NCI-H82 treated with DMSO at 0.1 percent for 48 hours (cell line): ENCODE results near the gene DRAM1.
"Not testable (repeated sequence)": the region's sequence is repeated elsewhere in the genome, so short reads cannot be mapped to it uniquely, and the experiment has no call there.

Experiments used
- DNase-seq: peaks from one replicate; lab custom pipeline; 2025; ENCODE audit not compliant: unreplicated experiment; lab: John Stamatoyannopoulos, UW

The DRAM1 gene

DNA sequence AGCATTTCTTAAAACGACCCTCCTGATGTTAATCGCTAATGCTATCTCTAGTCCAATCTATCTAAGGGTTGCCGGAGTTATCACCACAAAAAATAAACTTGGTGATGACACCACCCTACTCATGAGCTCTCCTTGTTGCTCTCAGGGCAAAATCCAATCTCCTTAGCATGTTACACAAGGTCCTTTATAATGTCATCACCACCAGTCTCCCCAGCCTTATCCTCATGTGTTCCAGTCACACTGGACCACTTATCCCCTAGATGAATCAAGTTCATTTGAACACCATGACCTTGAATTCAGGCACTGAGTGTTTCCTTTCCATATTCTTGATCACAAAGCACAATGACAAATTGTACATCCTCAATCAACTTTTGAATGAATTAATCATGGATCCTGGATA, 19.0 kb upstream of the DRAM1 start:
- no peak for DNase-seq

- no peak for DNase-seq
Observed at GRCh38 chr12:101859664-101860607, 17.4 kb upstream of the DRAM1 start.

GRCh38 chr12:101861688-101862087, 15.7 kb upstream of the DRAM1 start:
- not testable (repeated sequence) for DNase-seq

- DNase-seq: no peak
Observed at GRCh38 chr12:101862245-101862644, 15.1 kb upstream of the DRAM1 start.

- no peak for DNase-seq
Observed at GRCh38 chr12:101863981-101864380, 13.4 kb upstream of the DRAM1 start.

DNA sequence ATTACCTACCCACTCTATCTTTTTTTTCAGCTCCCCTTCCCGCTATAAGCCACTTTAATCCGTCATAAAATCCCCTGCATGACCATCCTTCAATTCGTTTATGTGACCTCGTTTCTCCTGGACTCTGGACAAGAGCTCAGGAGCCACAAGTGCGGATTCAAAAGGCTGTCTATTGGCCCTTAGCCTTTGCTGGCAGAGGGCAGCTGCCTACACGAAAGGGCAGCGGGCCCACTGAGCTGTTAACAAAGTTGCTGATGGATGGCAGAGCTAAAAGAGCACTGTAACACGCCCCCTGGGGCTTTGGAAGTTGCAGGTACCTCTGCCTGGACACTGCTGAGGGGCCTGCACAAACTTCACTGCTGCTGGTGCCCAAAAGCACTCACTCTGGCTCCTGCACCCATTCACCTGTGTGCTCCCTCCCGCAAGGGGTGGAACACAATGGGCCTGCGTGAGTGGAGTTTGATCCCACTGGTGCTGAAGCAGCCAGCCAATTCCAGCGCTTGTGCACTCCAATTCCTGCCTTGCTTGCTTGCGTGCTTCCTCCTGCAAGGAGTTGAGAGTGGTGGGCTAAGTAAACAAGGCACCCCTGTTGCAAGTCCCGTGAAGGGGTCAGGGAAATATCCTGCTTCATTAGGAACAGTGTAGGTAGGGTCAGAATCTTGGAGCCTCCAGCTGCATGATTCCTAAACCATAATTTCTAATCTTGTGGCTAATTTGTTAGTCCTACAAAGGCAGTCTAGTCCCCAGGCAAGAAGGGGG, 10.6 kb upstream of the DRAM1 start:
- peak; percentile 47 for DNase-seq

DNA sequence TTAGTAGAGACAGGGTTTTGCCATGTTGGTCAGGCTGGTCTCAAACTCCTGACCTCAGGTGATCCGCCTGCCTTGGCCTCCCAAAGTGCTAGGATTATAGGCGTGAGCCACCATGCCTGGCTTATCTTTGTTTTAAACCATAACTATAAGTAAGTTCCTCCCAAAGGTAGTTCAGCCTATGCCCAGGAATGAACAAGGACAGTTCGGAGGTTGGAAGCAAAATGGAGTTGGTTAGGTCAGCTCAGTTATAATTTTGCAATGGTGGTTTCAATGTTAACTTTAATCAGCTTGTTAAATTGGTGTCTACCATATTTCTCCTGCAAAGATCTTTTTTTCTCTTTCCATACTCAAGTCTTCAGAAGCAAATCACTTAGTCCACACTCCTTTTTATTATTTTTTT, 9.8 kb upstream of the DRAM1 start:
- DNase-seq: not testable (repeated sequence)

GRCh38 chr12:101870925-101871324, 6.5 kb upstream of the DRAM1 start:
- DNase-seq: no peak

DNA sequence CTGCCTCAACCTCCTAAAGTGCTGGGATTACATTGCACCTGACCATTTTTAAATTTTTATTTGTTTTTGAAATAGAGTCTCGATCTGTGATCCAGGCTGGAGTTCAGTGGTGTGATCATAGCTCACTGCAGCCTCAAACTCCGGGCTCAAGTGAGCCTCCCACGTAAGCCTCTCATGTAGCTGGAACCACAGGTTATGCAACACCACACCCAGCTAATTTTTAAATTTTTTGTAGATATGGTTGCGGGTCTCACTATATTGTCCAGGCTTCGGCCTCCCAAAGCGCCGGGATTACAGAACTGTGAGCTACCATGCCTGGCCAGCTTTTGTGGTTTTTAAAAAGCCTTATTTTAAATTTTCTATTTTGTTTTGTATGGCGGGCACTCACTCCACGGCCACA, 2.2 kb upstream of the DRAM1 start:
- no peak for DNase-seq

- no peak for DNase-seq
Observed at GRCh38 chr12:101876322-101876860, 989 bp upstream of the DRAM1 start.

DNA sequence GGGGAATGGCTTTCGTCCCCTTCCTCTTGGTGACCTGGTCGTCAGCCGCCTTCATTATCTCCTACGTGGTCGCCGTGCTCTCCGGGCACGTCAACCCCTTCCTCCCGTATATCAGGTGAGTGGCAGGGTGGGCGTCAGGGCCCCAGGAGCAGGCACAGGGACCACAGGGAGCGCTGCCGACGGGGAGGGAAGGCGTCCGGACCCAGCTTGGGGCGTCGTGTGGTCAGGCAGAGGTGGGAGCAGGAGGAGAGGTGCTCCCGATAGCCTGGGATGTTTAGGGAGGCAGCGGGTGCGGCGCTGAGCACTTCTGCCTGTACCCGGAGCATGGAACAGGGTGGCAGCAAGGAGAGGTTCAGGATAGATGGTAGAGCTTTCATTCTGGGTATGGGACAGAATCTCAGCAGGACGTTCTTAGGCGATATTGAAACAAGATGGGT, 444 bp downstream of the DRAM1 start:
- DNase-seq: no peak

GRCh38 chr12:101878243-101878821, 952 bp downstream of the DRAM1 start:
- DNase-seq: no peak

DNA sequence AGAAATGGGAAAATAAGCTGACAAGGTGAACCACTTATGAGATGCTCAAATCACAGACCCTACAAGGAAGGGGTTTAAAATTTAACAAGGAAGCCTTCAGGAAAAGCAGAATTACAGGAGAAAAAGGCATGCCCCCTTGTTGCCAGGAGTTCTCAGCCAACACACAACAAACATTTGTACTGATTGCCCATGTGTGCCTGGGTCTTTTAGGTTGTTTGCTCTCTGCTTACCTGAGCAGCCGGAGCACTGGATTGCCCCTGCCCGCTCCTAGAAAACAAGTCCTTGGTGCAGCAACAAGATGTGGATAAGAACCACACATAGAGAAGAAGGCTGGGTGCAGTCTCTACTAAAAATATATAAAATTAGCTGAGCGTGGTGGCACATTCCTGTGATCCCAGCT, 3.4 kb downstream of the DRAM1 start:
- no peak for DNase-seq

- no peak for DNase-seq
Observed at GRCh38 chr12:101881228-101881627, 3.8 kb downstream of the DRAM1 start.

DNA sequence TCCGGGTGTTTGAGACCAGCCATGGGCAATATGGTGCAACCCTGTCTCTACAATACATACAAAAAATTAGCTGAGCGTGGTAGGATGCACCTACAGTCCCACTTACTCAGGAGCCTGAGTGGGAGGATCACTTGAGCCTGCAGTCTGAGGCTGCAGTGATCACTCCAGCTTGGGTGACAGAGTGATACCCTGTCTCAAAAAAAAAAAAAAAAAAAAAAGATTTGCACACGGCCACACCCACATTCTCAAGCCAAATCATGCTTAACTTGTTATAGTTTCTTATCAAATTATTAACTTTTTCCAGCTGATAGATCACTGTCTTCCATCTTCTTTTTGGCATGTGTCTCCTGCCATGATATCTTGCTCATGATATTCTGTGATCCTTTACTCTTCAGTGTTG, 6.8 kb downstream of the DRAM1 start:
- DNase-seq: no peak

- DNase-seq: not testable (repeated sequence)
Observed at GRCh38 chr12:101884781-101885340, 7.5 kb downstream of the DRAM1 start.

DNA sequence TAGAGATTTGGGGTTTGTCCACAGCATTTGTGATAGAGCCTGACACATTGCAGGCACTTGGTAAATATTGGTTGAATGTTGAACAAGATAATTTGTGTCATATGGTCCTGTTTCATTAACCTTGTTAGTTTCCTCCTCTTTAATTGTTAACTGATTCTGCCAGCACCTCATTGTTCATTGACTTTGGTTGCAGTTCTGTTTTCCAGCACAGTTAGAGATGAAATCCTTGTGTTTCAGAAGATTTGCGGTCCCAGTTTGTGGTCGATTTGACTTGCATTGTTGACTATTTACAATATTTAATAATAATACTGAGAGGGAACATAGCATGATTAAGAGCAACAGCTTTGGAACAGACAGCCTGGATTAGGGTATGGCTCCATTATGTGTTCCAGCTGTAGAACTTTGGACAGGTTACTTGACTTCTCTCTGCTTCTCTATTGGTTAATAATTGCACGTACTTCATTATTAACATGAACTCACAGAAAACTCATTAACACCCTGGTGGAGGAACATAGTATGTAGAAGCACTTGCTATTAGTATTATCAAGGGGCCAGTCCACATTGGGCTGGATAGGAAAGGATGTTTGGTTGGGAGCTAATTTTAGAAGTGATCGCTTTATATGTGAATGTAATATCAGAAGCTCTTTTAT, 8.7 kb downstream of the DRAM1 start:
- no peak for DNase-seq

DNA sequence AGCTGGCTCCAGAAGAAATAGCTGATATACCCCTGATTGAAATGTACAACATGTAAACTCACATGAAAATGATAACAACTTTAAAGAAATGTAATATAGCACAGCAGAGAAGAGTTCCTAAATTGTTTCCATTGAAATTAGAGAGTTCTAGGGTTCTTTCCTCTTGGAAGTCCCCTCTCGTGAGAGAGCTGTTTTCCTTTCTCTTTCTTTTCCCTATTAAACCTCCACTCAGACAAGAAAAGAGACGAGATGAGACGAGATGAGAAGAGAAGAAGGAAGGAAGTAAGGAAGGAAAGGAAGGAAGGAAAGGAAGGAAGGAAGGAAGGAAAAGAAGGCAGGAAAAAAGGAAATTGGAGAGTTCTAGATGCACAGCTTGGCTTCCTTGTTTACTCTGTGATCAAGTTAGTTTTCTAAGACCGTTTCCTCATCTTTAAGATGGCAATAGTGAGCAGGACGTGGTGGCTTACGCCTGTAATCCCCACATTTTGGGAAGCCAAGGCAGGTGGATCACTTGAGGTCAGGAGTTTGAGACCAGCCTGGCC, 11.9 kb downstream of the DRAM1 start:
- DNase-seq: no peak

GRCh38 chr12:101891462-101891971, 14.1 kb downstream of the DRAM1 start:
- no peak for DNase-seq

GRCh38 chr12:101892794-101893193, 15.4 kb downstream of the DRAM1 start:
- no peak for DNase-seq
